NCI-H187 (cell line): Measurements from ENCODE around the gene CLCA4.
"Not testable (repeated sequence)": the region's sequence is repeated elsewhere in the genome, so short reads cannot be mapped to it uniquely, and the experiment has no call there.

Experiments used
- DNase-seq, 2 experiments: peaks; one replicate each; lab custom pipeline; 2025; lab: John Stamatoyannopoulos, UW

CLCA4 gene

DNA sequence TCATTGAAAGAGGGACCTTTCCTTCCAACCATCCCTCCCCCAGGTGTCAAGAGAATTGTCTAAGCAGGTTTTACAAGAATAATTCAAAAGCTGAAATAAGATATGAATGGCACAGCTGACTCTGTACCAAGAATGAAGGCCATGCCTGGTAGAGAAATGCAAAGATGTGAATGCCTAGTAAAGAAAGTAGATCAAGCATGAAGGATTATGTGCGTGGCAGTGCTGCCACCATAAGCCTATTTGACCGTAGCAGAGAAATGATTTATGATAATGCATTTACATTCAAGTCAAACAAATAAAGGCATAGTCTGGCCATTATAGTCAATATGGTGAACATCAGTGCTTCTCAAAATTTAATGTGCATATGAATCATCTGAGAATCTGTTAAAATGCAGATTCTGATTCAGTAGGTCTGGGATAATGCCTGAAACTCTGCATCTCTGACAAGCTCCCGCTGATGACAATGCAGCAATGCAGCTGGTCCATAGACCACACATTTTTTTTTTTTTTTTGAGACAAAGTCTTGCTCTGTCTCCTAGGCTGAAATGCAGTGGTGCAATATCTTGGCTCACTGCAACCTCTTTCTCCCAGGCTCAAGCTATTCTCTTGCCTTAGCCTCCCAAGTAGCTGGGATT is 16.6 kb upstream of the CLCA4 start:
- peak; percentile 15 to 17 for DNase-seq

DNA sequence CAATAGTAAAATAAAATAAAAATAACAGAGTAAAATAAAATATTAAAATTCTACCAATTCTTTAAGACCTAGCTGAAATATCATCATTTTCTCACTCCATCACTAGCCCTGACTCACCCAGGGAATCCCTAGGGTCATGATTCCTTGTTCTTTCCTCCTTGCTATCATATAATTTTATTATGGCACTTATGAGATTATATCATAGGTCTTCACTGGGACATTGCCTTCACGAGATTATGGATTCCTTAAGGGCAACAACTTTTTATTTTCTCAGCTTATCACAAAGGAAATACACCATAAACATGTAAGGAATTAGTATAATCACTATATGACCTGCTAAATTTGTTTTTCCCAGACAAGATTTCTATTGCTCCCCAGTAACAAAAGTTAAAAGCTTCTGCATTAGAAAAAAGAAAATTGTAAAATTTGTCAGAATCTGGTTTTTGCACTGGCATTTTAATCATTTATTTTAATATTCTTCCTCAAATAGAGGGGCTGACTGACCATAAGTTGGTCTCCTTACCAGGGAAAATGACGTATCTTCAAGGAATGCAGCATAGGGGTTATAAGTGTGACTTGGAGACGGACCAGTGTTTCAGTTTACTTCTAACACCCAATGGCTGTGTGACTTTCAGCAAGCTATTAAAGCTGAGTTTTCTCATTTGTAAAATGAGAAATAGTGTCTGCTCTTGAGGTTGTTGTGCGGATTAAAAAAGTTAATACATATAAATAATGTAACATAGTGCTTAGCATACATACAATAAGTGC is 8.8 kb upstream of the CLCA4 start:
- DNase-seq = no peak

DNA sequence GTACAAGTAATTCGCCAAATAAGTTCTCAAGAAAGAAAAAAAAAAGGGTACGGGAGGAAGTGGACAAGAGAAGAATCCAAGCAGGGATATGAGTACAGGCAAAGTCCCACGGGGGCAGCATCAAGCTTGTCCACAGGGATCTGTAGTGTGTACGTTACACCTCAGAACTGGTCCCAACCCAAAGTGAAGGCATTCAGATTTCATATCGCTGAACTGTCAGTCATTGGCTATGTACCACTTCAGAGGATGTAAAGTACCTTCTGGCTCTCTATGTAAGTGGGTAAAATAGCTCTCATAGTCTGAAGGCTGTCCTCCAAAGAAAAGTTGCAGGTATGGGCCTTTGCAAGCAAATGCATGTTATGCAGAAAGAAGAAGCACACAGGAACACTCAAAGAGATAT is 8.1 kb upstream of the CLCA4 start:
- DNase-seq = peak in 1 of 2 experiments; percentile 21

DNA sequence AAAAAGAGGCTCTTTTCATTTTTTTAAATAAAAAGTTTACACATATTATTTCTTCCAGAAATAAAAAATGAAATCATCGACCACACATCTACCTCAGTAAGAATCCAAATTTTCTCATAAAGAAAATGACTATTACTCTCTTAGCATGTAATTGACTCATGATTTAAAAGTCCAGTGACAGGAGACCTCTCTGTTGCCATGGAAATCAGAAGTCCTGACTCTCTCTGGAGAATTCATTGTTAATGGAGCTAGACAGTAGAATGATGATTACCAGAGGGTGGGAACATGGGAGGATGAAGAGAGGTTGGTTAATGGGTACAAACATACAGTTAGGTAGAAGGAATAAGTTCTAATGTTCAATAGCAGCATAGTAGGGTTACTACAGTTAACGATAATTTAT is 5.0 kb upstream of the CLCA4 start:
- DNase-seq = no peak

DNA sequence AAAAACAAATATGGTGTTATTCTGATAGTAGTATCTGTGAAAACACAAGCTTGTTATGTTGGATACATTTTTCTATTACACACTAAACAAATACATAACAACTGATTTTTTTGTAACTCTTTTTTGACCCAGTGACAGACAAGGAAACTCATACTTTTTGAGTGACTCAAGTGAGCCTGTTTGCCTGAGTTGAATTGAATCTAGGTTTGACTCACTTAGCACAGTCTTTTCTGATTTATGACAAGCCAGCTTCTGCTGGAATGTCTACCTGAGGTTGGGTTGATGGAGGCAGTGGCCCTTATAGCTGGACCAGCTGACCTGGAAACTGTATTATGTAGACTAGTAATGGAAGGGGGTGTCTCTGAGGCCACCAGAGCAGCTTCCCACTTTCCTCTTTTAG is 4.2 kb upstream of the CLCA4 start:
- DNase-seq = no peak

DNA sequence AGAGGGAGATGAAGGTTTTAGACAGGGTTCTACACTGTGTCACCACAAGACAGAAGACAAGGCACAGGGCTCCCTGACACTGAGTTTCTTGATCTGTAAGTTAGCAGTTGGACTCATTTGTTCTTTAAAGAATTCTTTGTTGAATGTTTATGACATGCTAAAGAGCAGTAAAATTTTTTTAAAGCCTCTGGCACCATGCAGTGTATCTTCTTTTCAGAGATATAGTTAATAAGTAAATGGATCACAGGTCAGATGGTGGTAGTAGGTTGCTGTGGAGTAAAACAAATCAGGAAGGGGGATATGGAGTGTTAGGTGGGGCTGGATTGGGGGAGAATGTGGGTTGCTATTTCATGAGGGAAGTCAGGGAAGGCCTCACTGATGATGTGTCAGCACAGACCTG is 2.0 kb downstream of the CLCA4 start:
- DNase-seq = no peak

DNA sequence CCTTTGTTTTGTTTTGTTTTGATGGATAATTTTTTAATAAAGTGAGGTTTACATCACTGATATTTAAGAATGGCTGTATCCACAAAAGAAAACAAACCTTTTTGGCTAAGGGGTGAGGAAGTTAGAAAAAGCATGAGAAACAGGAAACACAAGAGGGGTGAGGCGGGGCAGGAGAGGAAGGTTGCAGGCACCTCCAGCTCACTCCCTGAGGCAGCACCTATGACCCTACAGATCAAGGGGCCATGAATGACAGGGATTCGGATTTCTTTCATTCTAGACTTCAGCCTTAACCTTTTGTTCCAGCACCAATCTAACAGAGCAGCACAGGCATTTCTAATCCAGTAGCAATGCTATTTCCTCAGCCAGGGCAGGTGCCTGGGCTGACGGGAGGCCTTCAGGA is 4.4 kb downstream of the CLCA4 start:
- DNase-seq = no peak

DNA sequence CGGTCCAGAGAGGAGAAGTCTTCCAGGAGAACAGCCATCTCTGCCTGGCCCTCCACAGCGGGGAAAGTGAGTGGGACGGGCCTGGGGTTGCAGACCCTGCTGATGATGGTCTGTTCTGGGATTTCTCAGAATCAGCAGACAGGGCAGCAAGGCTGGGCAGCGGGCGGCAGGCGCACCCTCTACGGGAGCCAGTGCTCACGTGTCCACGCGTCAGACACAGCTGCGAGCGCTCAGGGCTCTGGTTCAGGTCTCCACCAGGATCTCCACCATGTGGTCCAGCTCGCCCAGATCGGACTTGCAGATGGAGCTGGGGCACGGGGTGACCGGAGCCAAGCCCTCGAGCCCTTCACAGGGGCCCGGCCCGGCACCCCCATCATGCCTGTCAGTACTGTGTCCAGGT is 5.5 kb downstream of the CLCA4 start:
- no peak for DNase-seq

DNA sequence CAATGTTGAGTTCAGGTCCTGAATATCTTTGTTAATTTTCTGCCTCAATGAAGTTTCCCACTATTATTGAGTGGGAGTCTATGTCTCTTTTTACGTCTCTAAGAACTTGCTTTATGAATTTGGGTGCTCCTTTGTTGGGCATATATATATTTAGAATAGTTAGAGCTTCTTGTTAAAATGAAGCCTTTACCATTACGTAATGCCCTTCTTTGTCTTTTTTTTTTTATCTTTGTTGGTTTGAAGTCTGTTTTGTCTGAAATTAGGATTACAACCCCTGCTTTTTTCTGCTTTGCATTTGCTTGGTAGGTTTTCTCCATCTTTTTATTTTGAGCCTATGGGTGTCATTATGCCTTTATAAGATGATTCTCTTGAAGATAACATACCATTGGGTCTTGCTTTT is 10.9 kb downstream of the CLCA4 start:
- no peak for DNase-seq

DNA sequence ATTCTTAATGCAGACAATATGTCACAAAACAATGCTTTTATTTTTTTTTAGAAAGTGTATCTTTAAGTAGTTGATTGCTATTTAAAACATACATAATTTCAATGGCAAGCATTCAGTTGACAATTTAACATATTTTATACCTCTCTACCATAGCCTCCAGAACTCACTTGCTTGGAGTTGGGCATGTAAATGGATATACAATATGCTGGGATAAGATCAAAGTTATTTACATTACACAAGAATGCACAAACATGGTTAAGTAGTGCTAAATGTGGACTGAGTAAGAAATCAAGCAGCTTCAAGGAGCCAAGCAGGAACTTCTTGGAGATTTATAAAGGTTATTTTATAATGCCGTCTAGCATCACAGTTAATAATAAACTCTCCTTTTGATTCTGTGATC is 17.0 kb downstream of the CLCA4 start:
- DNase-seq = no peak

DNA sequence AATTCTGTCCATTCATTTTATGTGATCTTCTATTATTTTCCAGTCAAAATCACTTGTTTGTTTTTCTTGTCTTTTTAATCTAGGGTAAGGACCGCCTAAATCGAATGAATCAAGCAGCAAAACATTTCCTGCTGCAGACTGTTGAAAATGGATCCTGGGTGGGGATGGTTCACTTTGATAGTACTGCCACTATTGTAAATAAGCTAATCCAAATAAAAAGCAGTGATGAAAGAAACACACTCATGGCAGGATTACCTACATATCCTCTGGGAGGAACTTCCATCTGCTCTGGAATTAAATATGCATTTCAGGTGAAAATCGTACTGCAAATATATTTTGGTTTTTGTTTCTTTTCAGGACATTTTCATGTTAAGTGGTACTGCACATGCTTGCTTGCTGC is 20.5 kb downstream of the CLCA4 start:
- no peak for DNase-seq

DNA sequence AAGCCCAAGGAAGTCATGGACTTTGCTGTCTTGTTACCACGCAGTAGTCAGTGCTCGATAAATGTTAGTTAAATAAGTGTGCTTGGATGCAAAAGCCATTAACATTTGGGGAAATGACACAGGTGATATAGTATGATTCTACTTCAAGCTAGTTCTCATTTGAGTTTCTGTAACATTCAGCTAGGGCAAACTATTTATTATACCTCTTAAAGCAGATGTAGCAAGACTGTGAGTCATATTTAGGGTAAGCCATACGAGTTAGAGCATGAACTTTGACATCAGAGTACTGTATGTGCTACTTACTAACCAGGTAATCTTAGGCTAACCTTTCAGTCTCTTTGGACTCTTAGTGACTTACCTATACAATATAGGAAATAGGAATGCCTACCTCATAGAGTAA is 21.0 kb downstream of the CLCA4 start:
- no peak for DNase-seq

DNA sequence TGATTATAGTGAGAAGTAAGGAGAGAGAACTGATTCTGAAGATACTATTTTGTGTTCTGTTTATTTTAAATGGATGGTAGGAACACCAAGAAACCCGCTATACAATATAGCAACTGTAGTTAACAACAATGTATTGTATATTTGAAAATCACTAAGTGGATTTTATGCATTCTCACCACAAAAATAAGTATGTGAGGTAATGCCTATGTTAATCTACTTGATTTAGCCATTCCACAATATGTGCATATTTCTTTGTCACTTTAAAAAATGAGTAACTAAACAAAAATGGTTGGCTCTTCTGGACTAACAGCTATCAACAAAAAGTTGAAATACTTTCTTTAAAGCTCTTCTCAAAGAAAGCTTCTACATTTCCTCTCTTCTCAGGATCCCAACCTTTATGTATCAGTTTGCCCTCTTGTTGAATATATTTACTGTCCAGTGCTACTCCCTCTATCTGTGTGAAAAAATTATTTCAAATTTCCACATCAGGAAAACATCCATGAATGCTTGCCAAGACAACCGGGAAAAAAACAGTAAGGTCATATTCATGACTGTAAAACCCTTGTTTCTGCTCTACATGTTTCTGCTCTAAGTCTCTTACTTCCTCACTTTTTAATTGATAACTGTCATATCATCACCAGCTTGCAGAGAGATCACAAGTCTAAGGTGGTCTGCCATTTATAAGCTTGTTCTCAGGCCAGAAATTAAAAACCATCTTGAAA is 27.0 kb downstream of the CLCA4 start:
- DNase-seq = no peak

DNA sequence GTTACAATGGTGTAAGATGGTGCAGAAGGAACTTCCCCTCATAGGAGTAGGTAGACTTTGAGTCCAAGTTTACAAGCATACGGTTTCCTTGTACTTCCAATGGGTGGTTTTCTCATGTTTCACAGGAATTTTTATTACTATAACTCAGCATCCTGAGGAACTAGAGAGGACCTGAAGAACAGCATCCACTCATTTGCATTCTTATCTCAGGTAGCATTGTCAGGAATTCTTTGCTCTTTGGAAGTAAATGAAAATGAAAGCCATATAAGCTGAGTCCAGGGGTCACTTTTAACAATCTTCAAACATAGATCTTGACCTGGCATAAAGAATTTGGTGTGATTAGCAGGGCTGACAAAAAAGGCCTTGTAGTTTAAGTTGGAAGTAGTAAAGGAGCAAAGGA is 34.4 kb downstream of the CLCA4 start:
- DNase-seq = no peak

DNA sequence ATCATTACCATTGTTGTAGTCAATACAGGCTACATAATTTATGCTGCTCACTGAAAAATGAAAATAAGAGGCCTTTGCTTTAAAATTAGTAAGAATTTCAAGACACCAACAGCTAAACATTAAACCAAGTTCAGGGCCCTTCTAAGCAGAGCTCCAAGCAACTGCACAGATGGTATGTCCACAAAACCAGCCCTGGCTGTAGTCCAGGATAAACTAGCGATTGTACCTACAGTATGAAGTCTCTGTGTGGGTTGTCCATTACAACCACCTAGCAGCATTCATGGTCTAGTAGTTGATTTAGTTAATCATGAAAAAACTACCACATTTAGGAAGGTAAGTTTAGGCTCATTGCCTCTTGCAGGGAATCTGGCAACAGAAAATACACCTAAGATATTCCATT is 35.3 kb downstream of the CLCA4 start:
- no peak for DNase-seq

DNA sequence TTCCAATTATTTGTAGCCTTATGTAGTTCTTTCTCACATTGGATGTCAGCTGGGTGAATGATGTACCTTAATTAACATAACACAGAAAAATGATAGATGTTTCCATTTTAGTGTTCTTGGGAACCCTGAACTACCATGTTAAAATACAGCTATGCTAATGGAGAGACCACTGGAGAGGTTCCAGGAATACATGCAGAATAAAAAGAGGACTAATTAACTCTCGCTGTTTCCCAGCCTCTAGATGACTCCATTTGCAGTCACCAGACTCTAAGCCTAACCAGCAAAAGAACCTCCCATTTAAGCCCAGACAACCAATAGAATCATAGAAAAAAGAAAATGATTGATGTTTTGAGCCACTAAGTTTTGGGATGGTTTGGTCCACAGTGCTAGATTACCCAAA is 36.2 kb downstream of the CLCA4 start:
- DNase-seq = no peak

DNA sequence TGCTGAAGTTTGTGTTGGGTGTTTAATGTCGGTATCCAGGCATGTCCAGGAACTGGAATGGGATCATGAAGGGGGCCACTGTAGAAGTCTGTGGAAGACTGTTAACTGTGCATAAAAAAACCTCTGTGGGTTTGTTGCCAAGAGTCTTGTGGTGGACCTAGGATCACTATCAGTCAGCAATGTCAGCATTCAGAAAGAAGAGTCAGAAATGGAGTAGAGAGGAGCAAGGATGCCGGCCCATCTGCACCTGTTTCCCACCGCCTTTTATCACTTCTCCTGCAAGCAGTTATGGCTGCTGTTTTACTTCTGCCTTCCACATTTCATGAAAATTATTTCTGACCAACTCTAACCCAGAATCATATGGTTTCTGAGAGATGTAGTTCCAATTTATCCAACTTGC is 36.7 kb downstream of the CLCA4 start:
- no peak for DNase-seq

DNA sequence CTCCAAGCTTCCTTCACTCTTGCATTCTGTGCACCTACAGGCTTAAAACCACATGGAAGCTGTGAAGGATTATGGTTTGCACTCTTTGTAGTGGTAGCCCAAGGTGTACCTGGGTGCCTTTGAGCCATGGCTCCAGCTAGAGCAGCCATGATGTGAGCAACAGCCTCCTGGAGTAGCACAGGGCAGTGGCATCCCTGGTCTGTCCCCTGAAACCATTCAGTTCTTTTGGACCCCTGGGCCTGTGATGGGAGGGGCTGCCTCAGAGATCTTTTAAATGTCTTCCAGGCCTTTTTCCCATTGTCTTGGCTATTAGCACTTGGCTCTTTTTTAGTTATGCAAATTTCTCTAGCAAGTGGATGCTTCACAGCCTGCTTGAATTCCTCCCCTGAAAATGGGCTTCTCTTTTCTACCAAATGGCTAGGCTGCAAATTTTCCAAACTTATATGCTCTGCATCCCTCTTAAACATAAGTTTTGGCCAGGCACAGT is 47.4 kb downstream of the CLCA4 start:
- DNase-seq = no peak

DNA sequence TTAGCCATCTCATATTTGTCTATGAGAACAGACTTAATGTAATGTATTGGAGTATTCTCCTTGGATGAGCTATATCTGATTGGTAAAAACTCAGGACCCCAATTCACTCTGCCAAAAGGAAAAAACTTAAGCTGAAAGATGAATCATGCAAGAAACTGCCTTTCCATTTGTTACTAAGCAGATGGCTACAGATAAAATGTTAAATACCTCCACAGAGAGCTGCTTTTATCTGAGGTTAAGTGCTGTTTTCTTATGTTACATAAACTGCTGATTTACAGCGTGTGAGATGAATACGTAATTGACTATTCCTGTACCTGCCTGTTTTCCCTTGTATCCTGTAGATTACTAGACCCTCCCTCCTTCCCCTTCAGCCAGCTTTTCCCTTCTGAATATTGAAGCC is 49.3 kb downstream of the CLCA4 start:
- no peak for DNase-seq

DNA sequence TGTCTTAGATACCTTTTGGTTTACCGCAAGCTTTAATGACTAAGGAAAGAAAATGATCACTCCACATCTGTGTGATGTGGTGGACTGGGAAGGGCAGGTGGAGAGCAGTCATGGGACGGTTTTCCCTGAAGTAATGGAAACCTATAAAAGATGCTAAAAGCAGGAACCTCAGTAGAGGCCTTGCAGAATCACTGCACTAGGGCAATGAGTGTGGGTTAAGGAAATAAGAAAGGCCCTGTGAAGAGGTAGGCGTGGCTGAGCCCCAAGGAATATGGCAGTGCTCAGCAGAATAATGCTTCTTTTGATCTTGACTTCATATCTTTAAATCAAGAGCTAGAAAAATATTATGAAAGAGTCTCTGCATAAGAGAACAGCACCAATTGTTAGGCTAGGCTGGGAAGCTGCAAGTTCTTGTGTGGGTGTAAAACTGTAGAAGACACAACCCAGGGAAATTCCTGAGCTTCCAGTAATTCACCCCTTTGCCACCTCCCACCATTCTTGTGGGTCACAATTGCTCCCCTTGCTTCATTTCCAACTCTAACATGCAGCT is 49.9 kb downstream of the CLCA4 start:
- DNase-seq = no peak

DNA sequence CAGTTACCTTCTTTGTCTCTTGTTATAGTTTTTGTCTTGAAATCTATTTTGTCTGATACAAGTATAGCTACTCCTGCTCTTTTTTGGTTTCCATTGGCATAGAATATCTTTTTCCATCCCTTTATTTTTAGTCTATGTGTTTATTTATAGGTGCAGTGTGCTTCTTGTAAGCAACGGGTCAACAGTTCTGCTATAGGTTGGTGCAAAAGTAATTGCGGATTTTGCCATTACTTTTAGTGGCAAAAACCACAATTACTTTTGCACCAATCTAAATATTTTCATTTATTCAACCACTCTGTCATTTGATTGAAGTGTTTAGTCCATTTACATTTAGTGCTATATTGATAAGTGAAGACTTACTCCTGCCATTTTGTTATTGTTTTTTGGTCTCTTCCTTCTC is 59.2 kb downstream of the CLCA4 start:
- not testable (repeated sequence) for DNase-seq

DNA sequence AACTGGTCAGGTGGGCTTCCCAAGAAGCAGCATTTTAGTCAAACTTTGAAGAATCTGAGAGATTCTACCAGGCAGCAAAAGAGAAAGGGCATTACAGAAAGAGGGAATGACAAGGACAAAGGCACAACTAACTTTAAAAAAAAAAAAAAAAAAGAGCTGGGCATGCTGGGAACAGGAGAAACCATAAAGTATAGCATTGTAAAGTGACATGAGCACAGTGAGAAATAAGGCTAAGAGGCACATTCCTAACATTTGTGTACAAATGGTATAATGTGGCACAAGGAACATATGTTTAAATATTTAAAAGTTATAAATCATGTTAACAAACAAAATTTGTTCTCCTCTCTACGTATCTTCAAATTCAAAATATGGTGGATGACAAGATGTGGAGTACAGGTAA is 69.6 kb downstream of the CLCA4 start:
- no peak for DNase-seq

DNA sequence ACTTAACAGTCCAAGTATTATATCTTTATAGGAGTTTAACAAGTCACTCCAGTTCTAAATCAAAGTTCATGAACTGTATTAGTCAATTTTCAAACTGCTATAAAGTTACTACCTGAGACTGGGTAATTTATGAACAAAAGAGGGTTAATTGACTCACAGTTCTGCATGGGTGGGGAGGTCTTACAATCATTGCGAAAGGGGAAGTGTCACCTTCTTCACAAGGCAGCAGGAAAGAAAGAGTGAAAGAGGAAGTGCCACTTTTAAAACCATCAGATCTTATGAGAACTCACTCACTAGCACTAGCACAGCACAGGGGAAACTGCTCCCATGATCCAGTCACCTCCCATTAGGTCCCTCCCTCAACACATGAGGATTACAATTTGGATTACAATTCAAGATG is 70.0 kb downstream of the CLCA4 start:
- no peak for DNase-seq
